AG04449 (cell line): Measurements from ENCODE around the gene SYNDIG1.

Source experiments
- CTCF ChIA-PET: fragments of 350-600 bp; formaldehyde crosslinking; extraction: SDS; loops from one replicate; lab custom pipeline; 2021; ENCODE audit warnings: antibody characterized with exemption; lab: Yijun Ruan, JAX
- POLR2A ChIA-PET: fragments of 400-600, 350-600 bp; formaldehyde crosslinking; extraction: SDS; loops from one replicate; lab custom pipeline; 2020; ENCODE audit warnings: antibody characterized with exemption, inconsistent platforms; lab: Yijun Ruan, JAX
- DNase-seq: peaks from one replicate; pipeline ENCODE4 v3.0.0-alpha.2; 2010; ENCODE audit warnings: low read depth, low spot score
- H3K4me3 ChIP-seq: 2 replicates; pipeline ENCODE4 v1.5.1; 2011; ENCODE audit warnings: low read depth, mild to moderate bottlenecking, control low read depth, low read length
- TF ChIP-seq, protein P1 (sequence below): IDR thresholded peaks from one replicate; pipeline ENCODE4 v1.5.1; 2011; ENCODE audit warnings: mild to moderate bottlenecking, moderate library complexity, low read length, control low read depth, inconsistent platforms; ENCODE audit not compliant: insufficient read depth; ENCODE audit errors: missing control alignments

Gene SYNDIG1

DNA sequence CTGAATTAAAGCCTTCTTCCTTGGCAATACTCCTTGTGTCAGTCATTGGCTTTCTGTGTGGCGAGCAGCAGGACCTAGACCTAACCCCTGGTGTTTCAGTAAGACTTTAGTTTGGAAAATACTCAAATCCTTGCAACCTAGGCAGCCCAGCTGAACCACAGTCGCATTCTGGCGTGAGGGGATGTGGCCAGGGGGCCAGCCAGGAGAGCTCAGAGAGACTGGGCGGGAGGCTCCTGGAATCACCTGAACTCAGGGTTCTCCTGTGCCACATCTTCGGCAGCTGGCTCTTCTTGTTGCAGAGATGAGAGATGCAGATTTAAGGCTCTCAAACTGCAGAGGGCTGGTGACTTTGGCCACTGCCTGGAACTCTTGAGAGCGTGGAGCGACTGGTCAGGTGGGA is 102.7 kb downstream of the SYNDIG1 start:
- ChIA-PET POLR2A (no interaction called here), CTCF (no interaction called here)
- TF ChIP-seq, protein P1, sequence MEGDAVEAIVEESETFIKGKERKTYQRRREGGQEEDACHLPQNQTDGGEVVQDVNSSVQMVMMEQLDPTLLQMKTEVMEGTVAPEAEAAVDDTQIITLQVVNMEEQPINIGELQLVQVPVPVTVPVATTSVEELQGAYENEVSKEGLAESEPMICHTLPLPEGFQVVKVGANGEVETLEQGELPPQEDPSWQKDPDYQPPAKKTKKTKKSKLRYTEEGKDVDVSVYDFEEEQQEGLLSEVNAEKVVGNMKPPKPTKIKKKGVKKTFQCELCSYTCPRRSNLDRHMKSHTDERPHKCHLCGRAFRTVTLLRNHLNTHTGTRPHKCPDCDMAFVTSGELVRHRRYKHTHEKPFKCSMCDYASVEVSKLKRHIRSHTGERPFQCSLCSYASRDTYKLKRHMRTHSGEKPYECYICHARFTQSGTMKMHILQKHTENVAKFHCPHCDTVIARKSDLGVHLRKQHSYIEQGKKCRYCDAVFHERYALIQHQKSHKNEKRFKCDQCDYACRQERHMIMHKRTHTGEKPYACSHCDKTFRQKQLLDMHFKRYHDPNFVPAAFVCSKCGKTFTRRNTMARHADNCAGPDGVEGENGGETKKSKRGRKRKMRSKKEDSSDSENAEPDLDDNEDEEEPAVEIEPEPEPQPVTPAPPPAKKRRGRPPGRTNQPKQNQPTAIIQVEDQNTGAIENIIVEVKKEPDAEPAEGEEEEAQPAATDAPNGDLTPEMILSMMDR: no peak
- H3K4me3 ChIP-seq: no peak overlapping the region
- no peak for DNase-seq

GRCh38 chr20:24572862-24573261 is 103.4 kb downstream of the SYNDIG1 start:
- ChIA-PET CTCF (no interaction called here), POLR2A (no interaction called here)
- TF ChIP-seq, protein P1: no peak
- DNase-seq: no peak
- no peak overlapping the region for H3K4me3 ChIP-seq

DNA sequence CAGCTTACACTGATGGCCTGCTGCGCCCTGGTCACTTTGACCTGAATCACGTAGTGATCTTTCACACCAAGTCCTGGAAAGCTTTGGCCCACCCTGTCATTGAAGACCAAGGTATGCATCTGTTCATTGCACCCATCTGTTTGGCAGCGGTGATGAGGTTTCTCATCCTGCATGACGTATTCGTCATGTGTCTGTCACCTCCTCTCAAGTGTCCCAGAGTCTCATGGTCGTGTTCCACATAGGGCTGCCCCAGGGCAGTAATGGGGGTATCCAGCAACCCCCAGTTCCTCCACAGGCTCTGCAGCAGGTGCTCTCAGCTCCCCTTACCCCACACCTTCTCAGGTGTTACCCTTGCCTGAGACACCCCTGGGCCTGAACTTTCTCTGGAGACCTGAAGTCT is 104.1 kb downstream of the SYNDIG1 start:
- TF ChIP-seq, protein P1: no peak
- ChIA-PET CTCF (no interaction called here), POLR2A (no interaction called here)
- H3K4me3 ChIP-seq: no peak overlapping the region
- DNase-seq: no peak

DNA sequence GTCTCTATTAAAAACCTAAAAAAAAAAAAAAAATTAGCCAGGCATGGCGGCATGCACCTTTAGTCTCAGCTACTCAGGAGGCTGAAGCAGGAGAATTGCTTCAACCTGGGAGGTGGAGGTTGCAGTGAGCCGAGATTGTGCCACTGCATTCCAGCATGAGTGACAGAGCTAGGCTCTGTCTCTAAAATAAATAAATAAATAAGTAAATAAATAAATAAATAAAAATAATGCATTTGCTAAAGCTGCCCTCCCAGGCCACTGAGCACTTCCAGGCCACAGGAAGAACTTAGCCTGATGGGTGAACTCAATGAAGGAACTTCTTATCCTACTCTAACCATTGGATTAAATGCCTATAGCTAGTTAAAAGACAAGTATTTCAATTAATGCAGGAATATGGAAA is 104.9 kb downstream of the SYNDIG1 start:
- DNase-seq: no peak
- no peak overlapping the region for H3K4me3 ChIP-seq
- TF ChIP-seq, protein P1: no peak
- ChIA-PET POLR2A (interaction anchor here (0.7 kb wide), 1 partner anchor 37 kb away, joined by 3 read pairs; no protein-coding TSS in a partner anchor), CTCF (no interaction called here)

DNA sequence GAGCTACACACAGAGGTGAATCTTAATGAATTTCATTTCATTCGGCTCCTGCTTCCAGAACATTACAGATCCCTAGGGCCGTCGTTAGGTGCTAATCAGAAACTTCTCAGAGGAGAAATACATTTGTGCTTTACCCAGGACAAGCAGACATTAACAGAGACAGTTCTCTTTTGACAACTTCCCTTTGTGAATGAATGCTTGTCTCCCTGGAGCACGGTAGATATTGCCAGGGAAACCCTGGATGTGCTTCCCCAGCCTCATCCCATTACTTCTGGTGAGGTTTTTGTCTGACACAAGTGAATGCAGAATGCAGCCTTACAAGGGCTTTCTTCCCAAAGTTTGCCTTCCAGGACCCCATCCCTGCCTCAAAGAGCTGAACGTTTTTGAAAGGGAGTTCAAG is 105.4 kb downstream of the SYNDIG1 start:
- no peak overlapping the region for H3K4me3 ChIP-seq
- CTCF ChIA-PET: interaction anchor here (1.0 kb wide), 1 partner anchor 15 kb away, joined by 3 read pairs; no protein-coding TSS in a partner anchor
- POLR2A ChIA-PET: interaction anchor here (0.7 kb wide), 1 partner anchor 36 kb away, joined by 3 read pairs; no protein-coding TSS in a partner anchor
- no peak for DNase-seq
- TF ChIP-seq, protein P1: no peak

GRCh38 chr20:24575811-24576210 is 106.4 kb downstream of the SYNDIG1 start:
- TF ChIP-seq, protein P1: no peak
- POLR2A ChIA-PET: no interaction called here
- CTCF ChIA-PET: interaction anchor here (1.0 kb wide), 1 partner anchor 14 kb away, joined by 3 read pairs; no protein-coding TSS in a partner anchor
- DNase-seq: no peak
- H3K4me3 ChIP-seq: no peak overlapping the region
